IMR-90 (cell line): ENCODE data around the gene PLA2G4E.

ENCODE experiments used
- CTCF ChIP-seq: conservative IDR thresholded peaks from 2 replicates; pipeline ENCODE4 v1.5.1; 2012; ENCODE audit warnings: mild to moderate bottlenecking, low read depth, low read length, improper control_type of control experiment
- MAZ ChIP-seq: IDR thresholded peaks from 2 replicates; pipeline ENCODE4 v1.6.1; 2012; ENCODE audit warnings: low read depth, mild to moderate bottlenecking, low read length, improper control_type of control experiment, moderate library complexity, borderline replicate concordance
- POLR2A ChIP-seq: IDR thresholded peaks from 2 replicates; pipeline ENCODE4 v1.6.1; 2012; ENCODE audit warnings: mild to moderate bottlenecking, low read depth, low read length
- USF2 ChIP-seq: fragments of 150-350 bp; IDR thresholded peaks from 2 replicates; pipeline ENCODE4 v1.6.1; 2017; ENCODE audit warnings: mild to moderate bottlenecking, antibody characterized with exemption, low read length, low read depth

GRCh38 chr15:42070279-42070975, 49.6 kb upstream of the PLA2G4E start:
- TF ChIP-seq CTCF (no peak), POLR2A (no peak), USF2 (no peak), MAZ (no peak)
